HPDE6-E6E7 (cell line): ENCODE results near the gene RHOA.

Source experiments
- DNase-seq: peaks from one replicate; pipeline ENCODE4 v3.0.0; 2011; ENCODE audit warnings: missing footprints; ENCODE audit errors: extremely low spot score

RHOA gene

GRCh38 chr3:49324768-49325167, 87.0 kb downstream of the RHOA start:
- no peak for DNase-seq

GRCh38 chr3:49316696-49317457, 94.9 kb downstream of the RHOA start:
- DNase-seq = no peak

GRCh38 chr3:49313896-49314688, 97.7 kb downstream of the RHOA start:
- no peak for DNase-seq

- DNase-seq = no peak
Observed at GRCh38 chr3:49311283-49311682, 100.5 kb downstream of the RHOA start.

- no peak for DNase-seq
Observed at GRCh38 chr3:49310677-49311076, 101.1 kb downstream of the RHOA start.
